ENCODE measurements around the gene SIPA1L3. TPM values are rescaled to one million over a fixed set of nuclear protein-coding genes. Genes with fewer than 3 reads are reported as not detected.

Gene SIPA1L3
- total RNA-seq, 1 donor from 2014 or later, result 3.4 TPM

GRCh38 chr19:37981785-37982475, 74.9 kb downstream of the SIPA1L3 start:
- TF ChIP-seq CTCF (IDR thresholded peaks at IDR 0.05; ENCODE audit: insufficient read depth, low read length, severe bottlenecking), result no peak
- Histone ChIP-seq H3K36me3 (ENCODE audit: control insufficient read depth, insufficient read depth, low read length) (no peaks in the 10 kb centered on the region), H3K27me3 (ENCODE audit: control insufficient read depth, insufficient read depth, low read length) (no peaks in the 10 kb centered on the region), H3K4me3 (ENCODE audit: low read depth, low read length) (no peak overlapping the region)
- FAIRE-seq (no peak), DNase-seq (ENCODE audit: low read depth) (no peak)

- H3K27me3 ChIP-seq (ENCODE audit: control insufficient read depth, insufficient read depth, low read length), result no peaks in the 10 kb centered on the region
- H3K36me3 ChIP-seq (ENCODE audit: control insufficient read depth, insufficient read depth, low read length), result no peaks in the 10 kb centered on the region
- DNase-seq (ENCODE audit: low read depth) (no peak), FAIRE-seq (no peak)
- TF ChIP-seq CTCF (IDR thresholded peaks at IDR 0.05; ENCODE audit: insufficient read depth, low read length, severe bottlenecking), result no peak
- no peak overlapping the region for H3K4me3 ChIP-seq (ENCODE audit: low read depth, low read length)
These were observed 75.6 kb downstream of the SIPA1L3 start for GRCh38 chr19:37982655-37983054.

GRCh38 chr19:37983153-37983552, 76.1 kb downstream of the SIPA1L3 start:
- no peak overlapping the region for H3K4me3 ChIP-seq (ENCODE audit: low read depth, low read length)
- FAIRE-seq (no peak), DNase-seq (ENCODE audit: low read depth) (no peak)
- H3K27me3 ChIP-seq (ENCODE audit: control insufficient read depth, insufficient read depth, low read length), result no peaks in the 10 kb centered on the region
- H3K36me3 ChIP-seq (ENCODE audit: control insufficient read depth, insufficient read depth, low read length), result no peaks in the 10 kb centered on the region
- no peak for TF ChIP-seq CTCF (IDR thresholded peaks at IDR 0.05; ENCODE audit: insufficient read depth, low read length, severe bottlenecking)

GRCh38 chr19:37983916-37984315, 76.9 kb downstream of the SIPA1L3 start:
- TF ChIP-seq CTCF (IDR thresholded peaks at IDR 0.05; ENCODE audit: insufficient read depth, low read length, severe bottlenecking), result no peak
- FAIRE-seq (no peak), DNase-seq (ENCODE audit: low read depth) (no peak)
- H3K36me3 ChIP-seq (ENCODE audit: control insufficient read depth, insufficient read depth, low read length), result no peaks in the 10 kb centered on the region
- H3K27me3 ChIP-seq (ENCODE audit: control insufficient read depth, insufficient read depth, low read length), result no peaks in the 10 kb centered on the region
- no peak overlapping the region for H3K4me3 ChIP-seq (ENCODE audit: low read depth, low read length)

- no peak for DNase-seq (ENCODE audit: low read depth)
- no peak for TF ChIP-seq CTCF (IDR thresholded peaks at IDR 0.05; ENCODE audit: insufficient read depth, low read length, severe bottlenecking)
- H3K27me3 ChIP-seq (ENCODE audit: control insufficient read depth, insufficient read depth, low read length), result no peaks in the 10 kb centered on the region
- no peak overlapping the region for H3K4me3 ChIP-seq (ENCODE audit: low read depth, low read length)
- H3K36me3 ChIP-seq (ENCODE audit: control insufficient read depth, insufficient read depth, low read length), result no peaks in the 10 kb centered on the region
- FAIRE-seq, result no peak
These were observed 79.2 kb downstream of the SIPA1L3 start for GRCh38 chr19:37986048-37986750.
